Vagina (tissue), 2 donors: ENCODE results near the gene SUMO2. TPM values are rescaled to one million over a fixed set of nuclear protein-coding genes. Genes with fewer than 3 reads are reported as not detected.
"Not testable (repeated sequence)": the region's sequence is repeated elsewhere in the genome, so short reads cannot be mapped to it uniquely, and the experiment has no call there.

Experiments used
- DNase-seq, 2 donors: peaks; one replicate each; pipeline ENCODE4 v3.0.0-alpha.2; 2017; ENCODE audit errors: extremely low spot score in 2 of 2
- H3K27ac ChIP-seq: fragments of 200-600 bp; sonication (generic); one replicate; pipeline ENCODE4 v1.5.1; 2019
- H3K27me3 ChIP-seq: fragments of 200-600 bp; sonication (generic); one replicate; pipeline ENCODE4 v1.5.1; 2019
- H3K36me3 ChIP-seq, 2 donors: fragments of 200-600 bp; sonication (generic); one replicate each; pipeline ENCODE4 v1.5.1; 2017 to 2019
- H3K4me1 ChIP-seq: fragments of 200-600 bp; sonication (generic); one replicate; pipeline ENCODE4 v1.5.1; 2019
- H3K4me3 ChIP-seq, 2 donors: fragments of 200-600 bp; sonication (generic); 1 replicate in 1 of 2; 2 replicates in 1 of 2; pipeline ENCODE4 v1.5.1; 2016 to 2019
- H3K9me3 ChIP-seq: fragments of 200-600 bp; sonication (generic); one replicate; pipeline ENCODE4 v1.5.1; 2019
- POLR2A ChIP-seq, 2 donors: fragments of 450-650 bp; IDR thresholded peaks; one replicate each; pipeline ENCODE4 v1.6.1; 2017; ENCODE audit warnings: antibody characterized with exemption in 2 of 2, mild to moderate bottlenecking in 2 of 2, moderate library complexity in 2 of 2
- POLR2AphosphoS5 ChIP-seq, 2 donors: sonication (generic); formaldehyde crosslinking; IDR thresholded peaks; one replicate each; pipeline ENCODE4 v1.9.0; 2017; ENCODE audit warnings: antibody characterized with exemption in 2 of 2, mild to moderate bottlenecking in 2 of 2, low read depth in 1 of 2; ENCODE audit not compliant: insufficient read depth in 1 of 2
- intact Hi-C: fragments of 100-400 bp; cut with DNase I; formaldehyde crosslinking; loops from one replicate; pipeline ENCODE4 v1.15.1; 2023
- total RNA-seq: library from RNA; depleted of rRNA; stranded (reverse); fragments of >200 nt; gene quantifications from one replicate; pipeline ENCODE4 v1.2.3, GENCODE V29; 2016
- TF ChIP-seq, protein P1 (sequence below), 3 experiments: fragments of 450-650 bp in 2 of 3; fragments of 200-600 bp in 1 of 3; sonication (generic) in 1 of 3; IDR thresholded peaks; one replicate each; pipeline ENCODE4 v1.5.1; 2017 to 2019; ENCODE audit warnings: antibody characterized with exemption in 3 of 3, mild to moderate bottlenecking in 2 of 3, moderate library complexity in 2 of 3

SUMO2 gene
- total RNA-seq, 1 donor from 2014 or later, result 63.6 TPM

DNA sequence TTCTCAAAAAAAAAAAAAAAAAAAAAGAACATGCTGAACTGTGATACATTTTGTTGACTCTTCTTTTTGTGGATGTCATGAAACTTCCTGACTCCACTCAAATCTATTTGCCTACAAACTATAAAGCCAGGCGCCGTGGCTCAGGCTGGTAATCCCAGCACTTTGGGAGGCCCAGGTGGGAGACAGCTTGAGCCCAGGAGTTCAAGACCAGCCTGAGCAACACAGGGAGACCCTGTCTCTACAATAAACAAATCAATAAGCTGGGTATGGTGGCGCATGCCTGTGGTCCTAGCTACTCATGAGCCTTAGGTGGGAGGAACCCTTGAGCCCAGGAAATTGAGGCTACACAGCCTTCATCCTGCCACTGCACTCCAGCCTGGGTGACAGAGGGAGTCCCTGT is 49.8 kb downstream of the SUMO2 start:
- intact Hi-C loops, result no loop called here
- H3K27me3 ChIP-seq, result no peaks in the 10 kb centered on the region
- no peaks in the 10 kb centered on the region for H3K9me3 ChIP-seq
- TF ChIP-seq, protein P1, sequence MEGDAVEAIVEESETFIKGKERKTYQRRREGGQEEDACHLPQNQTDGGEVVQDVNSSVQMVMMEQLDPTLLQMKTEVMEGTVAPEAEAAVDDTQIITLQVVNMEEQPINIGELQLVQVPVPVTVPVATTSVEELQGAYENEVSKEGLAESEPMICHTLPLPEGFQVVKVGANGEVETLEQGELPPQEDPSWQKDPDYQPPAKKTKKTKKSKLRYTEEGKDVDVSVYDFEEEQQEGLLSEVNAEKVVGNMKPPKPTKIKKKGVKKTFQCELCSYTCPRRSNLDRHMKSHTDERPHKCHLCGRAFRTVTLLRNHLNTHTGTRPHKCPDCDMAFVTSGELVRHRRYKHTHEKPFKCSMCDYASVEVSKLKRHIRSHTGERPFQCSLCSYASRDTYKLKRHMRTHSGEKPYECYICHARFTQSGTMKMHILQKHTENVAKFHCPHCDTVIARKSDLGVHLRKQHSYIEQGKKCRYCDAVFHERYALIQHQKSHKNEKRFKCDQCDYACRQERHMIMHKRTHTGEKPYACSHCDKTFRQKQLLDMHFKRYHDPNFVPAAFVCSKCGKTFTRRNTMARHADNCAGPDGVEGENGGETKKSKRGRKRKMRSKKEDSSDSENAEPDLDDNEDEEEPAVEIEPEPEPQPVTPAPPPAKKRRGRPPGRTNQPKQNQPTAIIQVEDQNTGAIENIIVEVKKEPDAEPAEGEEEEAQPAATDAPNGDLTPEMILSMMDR (IDR thresholded peaks at IDR 0.05), result no peak
- no peak for TF ChIP-seq POLR2A (IDR thresholded peaks at IDR 0.05)
- TF ChIP-seq POLR2AphosphoS5 (IDR thresholded peaks at IDR 0.05; ENCODE audit: insufficient read depth in 1 of 2, low read depth in 1 of 2), result no peak
- H3K4me3 ChIP-seq, result no peak overlapping the region
- peaks cover 26% of the 10 kb centered on the region for H3K4me1 ChIP-seq
- no peak overlapping the region for H3K27ac ChIP-seq
- no peak for DNase-seq
- peaks cover 0 to 6% of the 10 kb centered on the region in 2 donors for H3K36me3 ChIP-seq

DNA sequence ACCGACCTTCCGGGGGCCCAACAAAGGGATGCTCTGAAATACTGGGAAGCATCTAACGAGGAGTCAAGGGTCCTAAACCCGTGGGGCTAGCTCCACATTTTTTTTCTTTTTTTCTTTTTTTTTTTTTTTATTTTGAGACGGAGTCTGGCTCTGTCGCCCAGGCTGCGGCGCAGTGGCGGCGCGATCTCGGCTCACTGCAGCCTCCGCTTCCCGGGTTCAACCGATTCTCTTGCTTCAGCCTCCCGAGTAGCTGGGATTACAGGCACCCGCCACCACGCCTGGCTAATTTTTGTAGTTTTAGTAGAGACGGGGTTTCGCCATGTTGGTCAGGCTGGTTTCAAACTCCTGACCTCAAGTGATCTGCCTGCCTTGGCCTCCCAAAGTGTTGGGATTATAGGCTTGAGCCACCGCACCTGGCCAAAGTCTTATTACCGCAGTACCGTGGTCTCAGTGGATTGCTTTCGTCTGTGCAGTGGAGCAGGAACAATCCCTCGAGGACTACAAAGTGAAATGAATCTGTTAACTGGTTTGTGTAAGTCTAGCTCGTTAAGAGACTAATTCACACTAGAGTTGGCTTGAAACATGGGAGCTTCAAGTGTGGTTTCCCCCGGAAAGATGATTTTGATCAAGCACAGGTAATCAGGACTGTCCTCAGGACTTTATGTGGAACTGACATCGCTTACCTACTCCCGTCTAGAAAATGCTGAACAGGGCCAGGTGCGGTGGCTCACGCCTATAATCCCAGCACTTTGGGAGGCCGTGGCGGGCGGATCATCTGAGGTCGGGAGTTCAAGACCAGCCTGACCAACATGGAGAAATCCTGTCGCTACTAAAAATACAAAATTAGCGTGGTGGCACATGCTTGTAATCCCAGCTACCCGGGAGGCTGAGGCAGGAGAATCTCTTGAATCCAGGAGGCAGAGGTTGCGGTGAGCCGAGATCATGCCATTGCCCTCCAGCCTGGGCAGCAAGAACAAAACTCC is 50.5 kb downstream of the SUMO2 start:
- intact Hi-C loops, H3K9me3 ChIP-seq, H3K27me3 ChIP-seq, H3K36me3 ChIP-seq, DNase-seq: not testable (repeated sequence)
- H3K4me3 ChIP-seq, result peak overlapping the region; percentile 61 to 69
- H3K4me1 ChIP-seq, result peaks cover 26% of the 10 kb centered on the region
- H3K27ac ChIP-seq, result peak overlapping the region; percentile 73

DNA sequence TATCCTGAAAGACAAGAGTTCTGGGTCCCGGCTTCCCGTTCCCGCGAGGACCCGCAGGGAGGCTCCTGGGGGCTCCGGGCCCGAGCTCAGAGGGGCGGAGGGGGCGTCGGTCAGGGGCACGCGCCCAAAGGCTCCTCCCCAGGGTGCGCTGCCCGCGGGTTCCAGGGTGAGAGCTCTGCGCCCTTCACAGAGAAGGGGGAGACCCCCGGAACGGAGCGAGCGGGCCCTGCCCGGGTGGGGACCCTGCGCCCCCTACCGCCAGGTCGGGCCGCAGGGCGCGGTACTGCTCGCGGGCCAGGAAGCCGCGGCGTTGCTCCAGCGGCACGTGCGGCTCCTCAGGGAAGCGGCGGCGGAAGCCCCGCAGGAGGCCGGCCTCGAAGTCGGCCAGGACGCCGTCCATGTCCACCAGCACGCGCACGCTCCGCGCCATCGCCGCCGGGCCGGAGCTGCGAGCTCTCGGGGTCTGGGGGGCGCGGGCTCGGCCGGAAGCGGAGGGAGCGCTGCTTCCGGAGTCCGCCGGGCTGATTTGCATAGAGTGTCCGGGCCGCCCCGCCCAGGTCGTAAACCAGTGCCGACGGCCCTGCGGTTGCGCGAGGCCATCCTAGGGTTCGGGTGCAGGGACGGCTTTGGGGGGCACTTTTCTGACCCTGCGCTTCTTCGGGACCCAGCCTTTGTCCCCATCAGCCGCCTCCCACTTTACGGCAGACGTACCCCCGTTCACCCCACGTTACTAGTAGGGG is 51.3 kb downstream of the SUMO2 start, which contains the start of gene NT5C:
TSS of gene NT5C (minus strand) at position 465 of the 740 bp plus-strand sequence. CDS start at position 430, 35 bp downstream.
- no peak for DNase-seq
- intact Hi-C loops, result no loop called here
- no peaks in the 10 kb centered on the region for H3K9me3 ChIP-seq
- H3K4me1 ChIP-seq, result peaks cover 26% of the 10 kb centered on the region
- no peaks in the 10 kb centered on the region for H3K27me3 ChIP-seq
- H3K27ac ChIP-seq, result peak within 1 kb of the TSS; percentile 73
- peak in 1 of 2 donors; percentile 43 for TF ChIP-seq POLR2A (IDR thresholded peaks at IDR 0.05)
- TF ChIP-seq, protein P1 (IDR thresholded peaks at IDR 0.05), result peak; percentile 11 to 53 (median 46)
- TF ChIP-seq POLR2AphosphoS5 (IDR thresholded peaks at IDR 0.05; ENCODE audit: insufficient read depth in 1 of 2, low read depth in 1 of 2), result peak in 1 of 2 donors; percentile 44
- H3K4me3 ChIP-seq, result peak within 1 kb of the TSS; percentile 61 to 69
- peaks cover 0 to 6% of the 10 kb centered on the region in 2 donors for H3K36me3 ChIP-seq

DNA sequence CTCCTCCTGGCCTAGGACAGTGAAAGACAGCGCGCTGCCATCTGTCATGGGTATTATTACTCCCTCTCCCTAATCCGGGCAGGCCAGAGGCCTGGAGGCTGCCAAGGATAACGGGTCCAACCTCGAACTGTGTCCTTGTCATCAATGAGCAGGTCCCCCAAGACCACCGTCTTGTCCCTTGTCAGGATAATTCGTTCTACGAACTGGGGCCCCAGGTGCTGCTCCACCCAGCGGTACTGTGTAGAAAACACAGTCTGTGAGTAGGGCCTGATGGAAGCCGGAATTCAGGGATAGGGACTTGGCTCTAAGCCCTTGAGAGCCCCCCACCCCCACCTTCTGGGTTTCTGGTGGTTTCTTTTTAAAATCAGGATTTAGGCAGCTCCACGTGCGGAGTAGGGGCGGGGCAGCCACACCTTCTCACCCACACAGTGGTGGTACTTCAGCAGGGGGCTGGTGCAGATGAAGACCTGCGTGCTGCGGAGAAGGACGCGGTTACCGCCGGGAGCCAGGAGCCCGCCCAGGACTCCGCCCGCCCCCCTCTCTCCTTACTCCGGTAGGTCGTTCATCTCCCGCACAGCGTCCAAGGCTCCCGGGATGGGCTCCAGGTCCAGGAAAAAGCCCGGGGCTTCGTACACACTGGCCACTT is 52.0 kb downstream of the SUMO2 start:
- Histone ChIP-seq H3K4me3 (peak overlapping the region; percentile 61 to 69), H3K9me3 (no peaks in the 10 kb centered on the region), H3K27me3 (no peaks in the 10 kb centered on the region), H3K4me1 (peaks cover 26% of the 10 kb centered on the region), H3K27ac (peak overlapping the region; percentile 73), H3K36me3 (peaks cover 0 to 6% of the 10 kb centered on the region in 2 donors)
- no peak for TF ChIP-seq POLR2AphosphoS5 (IDR thresholded peaks at IDR 0.05; ENCODE audit: insufficient read depth in 1 of 2, low read depth in 1 of 2)
- no peak for TF ChIP-seq POLR2A (IDR thresholded peaks at IDR 0.05)
- TF ChIP-seq, protein P1 (IDR thresholded peaks at IDR 0.05), result peak in 1 of 3 experiments; percentile 22
- intact Hi-C loops, result no loop called here
- DNase-seq, result no peak

DNA sequence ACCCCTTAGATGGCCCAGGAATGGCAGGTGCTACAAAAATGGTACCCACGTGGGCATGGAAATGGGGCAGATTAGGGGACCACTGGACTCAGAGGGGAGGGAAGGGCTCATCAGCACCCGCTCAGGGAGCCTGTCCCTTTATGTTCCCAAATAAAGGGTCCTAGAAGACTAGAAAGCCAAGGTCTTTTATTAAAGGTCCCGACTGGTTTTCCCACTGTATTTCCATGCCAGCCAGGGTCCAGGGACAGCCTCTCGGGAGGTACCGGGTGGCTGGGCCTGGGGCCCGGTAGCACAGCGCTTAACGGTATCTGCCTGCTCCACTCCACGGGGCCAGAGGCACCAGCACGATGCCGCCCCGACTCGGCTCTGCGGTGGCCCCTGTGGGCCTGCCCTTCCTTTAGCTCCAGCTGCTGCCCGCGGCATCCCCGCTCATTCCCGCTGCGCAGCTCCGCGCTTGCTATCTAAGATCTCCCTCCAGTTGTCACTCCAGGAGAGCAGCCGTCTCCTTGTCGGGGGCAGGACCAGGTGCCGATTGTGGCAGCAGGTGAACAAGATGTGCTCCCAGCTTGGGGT is 52.6 kb downstream of the SUMO2 start:
- DNase-seq, result no peak
- H3K27ac ChIP-seq, result peak overlapping the region; percentile 73
- H3K4me3 ChIP-seq, result peak overlapping the region; percentile 61 to 69
- TF ChIP-seq, protein P1 (IDR thresholded peaks at IDR 0.05), result no peak
- no peak for TF ChIP-seq POLR2A (IDR thresholded peaks at IDR 0.05)
- no peak for TF ChIP-seq POLR2AphosphoS5 (IDR thresholded peaks at IDR 0.05; ENCODE audit: insufficient read depth in 1 of 2, low read depth in 1 of 2)
- H3K36me3 ChIP-seq, result peaks cover 0 to 6% of the 10 kb centered on the region in 2 donors
- H3K9me3 ChIP-seq, result no peaks in the 10 kb centered on the region
- H3K27me3 ChIP-seq, result no peaks in the 10 kb centered on the region
- peaks cover 28% of the 10 kb centered on the region for H3K4me1 ChIP-seq
- intact Hi-C loops, result no loop called here
